PC-9 (cell line): Measurements from ENCODE around the gene SUCLA2.

Experiments used
- EZH2 ChIP-seq: fragments of 200-600 bp; sonication (generic); IDR thresholded peaks from 2 replicates; pipeline ENCODE4 v1.8.0; 2017; ENCODE audit warnings: antibody characterized with exemption, low read depth
- TF ChIP-seq, protein P1 (sequence below): fragments of 200-600 bp; sonication (generic); conservative IDR thresholded peaks from 2 replicates; pipeline ENCODE4 v1.6.1; 2017; ENCODE audit warnings: mixed run types, antibody characterized with exemption, mild to moderate bottlenecking, moderate library complexity

- TF ChIP-seq, protein P1, sequence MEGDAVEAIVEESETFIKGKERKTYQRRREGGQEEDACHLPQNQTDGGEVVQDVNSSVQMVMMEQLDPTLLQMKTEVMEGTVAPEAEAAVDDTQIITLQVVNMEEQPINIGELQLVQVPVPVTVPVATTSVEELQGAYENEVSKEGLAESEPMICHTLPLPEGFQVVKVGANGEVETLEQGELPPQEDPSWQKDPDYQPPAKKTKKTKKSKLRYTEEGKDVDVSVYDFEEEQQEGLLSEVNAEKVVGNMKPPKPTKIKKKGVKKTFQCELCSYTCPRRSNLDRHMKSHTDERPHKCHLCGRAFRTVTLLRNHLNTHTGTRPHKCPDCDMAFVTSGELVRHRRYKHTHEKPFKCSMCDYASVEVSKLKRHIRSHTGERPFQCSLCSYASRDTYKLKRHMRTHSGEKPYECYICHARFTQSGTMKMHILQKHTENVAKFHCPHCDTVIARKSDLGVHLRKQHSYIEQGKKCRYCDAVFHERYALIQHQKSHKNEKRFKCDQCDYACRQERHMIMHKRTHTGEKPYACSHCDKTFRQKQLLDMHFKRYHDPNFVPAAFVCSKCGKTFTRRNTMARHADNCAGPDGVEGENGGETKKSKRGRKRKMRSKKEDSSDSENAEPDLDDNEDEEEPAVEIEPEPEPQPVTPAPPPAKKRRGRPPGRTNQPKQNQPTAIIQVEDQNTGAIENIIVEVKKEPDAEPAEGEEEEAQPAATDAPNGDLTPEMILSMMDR: no peak
- TF ChIP-seq EZH2: no peak
Observed at GRCh38 chr13:47957073-47957472, 44.0 kb downstream of the SUCLA2 start.
